Left hindlimb (tissue), 1 donor: ENCODE results near the gene MYOM3.

ENCODE experiments used
- DNase-seq: peaks from one replicate; pipeline ENCODE4 v3.0.0-alpha.2; 2018

Gene MYOM3

DNA sequence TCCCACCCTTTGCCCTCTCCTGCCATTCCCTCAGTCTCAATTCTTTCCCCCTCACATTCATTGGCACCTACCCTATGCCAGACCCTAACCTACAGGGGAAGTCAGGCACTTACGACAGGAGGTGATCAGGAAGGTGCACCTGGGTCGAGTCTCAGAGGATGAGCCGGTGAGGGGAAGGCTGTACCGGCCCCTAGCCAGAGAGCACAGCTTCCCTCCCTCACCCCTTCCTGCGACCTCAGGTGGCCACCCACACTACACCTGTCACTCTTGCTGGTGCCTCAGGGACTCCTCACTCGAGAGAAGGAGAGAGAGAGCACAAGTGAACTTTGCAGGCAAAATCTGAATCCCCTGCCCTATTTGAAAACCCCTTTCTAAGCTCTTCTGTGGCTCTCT, 1.7 kb upstream of the MYOM3 start:
- peak; percentile 12 for DNase-seq

DNA sequence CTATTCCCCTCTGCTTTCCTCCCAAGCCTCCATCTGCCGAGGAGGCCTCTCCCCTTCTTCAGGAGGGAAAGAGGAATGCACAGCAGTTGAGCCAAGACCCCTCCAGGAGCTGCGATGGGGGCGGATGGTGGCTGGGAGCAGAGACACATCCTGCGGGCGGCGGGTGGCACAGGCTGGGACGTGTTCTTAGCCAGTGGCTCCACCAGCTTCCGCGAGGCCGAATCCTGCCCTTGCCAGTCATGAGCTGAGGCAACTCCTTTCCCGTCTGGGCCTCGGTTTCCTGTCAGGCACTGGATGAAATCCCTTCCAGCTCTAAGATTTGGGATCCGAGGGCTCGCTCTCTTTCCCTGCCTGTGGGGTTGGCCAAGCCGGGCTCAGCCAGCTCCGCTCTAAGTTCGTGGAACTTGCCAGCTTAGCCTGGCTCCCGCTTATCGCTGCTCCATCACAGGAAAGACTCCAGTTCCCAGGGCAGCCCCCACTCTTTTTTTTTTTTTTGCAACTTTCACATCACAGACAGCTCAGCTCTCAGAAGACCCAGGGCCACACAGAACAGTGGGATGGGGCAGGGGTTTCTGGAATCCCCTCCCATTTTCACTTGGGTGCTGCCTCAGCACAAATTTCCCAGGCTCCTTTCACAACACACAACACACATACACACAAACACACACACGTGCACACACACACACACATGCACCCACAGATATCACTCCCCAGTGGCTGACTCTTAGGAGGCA, 506 bp downstream of the MYOM3 start:
- no peak for DNase-seq

DNA sequence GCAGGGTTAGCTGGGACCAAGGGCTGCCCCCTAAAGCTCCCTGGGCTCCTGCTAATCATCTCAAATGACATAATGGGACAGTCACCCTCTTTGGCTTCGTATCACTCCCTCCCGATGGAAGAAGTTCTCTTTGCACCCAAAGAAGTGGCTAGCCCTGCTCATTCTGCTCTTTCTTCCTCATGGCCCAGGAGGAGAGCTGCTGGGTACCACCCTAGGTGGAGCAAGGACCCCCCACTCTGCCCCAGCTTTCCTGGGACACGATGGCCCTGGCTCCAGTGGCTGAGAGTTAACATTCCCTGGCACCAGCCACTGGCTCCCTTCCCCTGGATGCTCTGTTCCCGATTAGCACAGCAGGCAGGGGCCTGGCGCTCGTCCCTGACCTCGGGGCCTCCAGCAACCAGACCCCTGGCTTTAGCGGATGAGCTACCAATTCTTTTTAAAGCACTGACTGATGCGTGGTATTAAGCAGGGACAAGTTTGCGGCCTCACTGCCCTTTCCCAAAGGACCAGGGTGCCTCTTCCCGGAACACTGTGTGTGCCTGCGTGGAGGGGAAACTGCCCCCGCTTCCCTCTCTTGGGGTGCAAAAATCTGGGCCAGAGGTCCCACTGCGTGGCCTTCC, 1.2 kb downstream of the MYOM3 start:
- peak; percentile 36 for DNase-seq

DNA sequence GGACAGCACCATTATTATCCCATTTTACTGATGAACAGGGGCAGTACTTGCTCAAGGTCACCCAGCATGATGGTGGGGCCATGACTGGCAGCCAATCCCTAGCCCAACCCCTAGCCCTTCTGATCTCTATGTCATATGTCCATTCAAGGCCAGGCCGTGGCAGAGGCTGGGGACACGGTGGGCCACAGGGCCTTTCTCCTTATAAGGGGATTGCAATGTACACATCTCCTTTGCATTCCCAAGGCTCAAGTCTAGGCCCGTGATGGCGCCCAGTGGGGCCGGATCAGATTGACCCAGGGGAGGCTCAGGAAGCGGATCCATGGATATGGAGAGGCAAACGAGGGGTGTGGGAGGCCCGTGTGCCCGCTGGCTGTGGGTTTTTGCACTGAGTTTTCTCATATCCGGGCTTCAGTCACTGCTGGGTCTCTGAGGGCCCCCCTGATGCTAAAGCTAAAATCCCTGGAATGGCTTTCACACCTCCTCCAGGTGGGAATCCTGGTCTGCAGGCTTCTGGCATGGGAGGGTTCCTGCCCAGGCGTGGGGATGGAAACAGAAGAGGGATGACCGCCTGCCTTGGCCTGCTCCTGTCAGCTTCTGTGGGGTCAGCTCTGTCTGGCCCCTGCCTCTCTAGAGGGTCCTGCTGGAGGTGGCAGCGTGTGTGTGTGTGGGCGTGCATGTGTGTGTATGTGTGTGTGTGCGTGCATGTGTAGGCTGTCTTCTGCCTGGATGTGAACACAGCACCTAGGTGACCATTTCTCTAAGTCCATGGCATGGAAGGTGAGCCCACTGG, 2.1 kb downstream of the MYOM3 start:
- DNase-seq = peak; percentile 11

DNA sequence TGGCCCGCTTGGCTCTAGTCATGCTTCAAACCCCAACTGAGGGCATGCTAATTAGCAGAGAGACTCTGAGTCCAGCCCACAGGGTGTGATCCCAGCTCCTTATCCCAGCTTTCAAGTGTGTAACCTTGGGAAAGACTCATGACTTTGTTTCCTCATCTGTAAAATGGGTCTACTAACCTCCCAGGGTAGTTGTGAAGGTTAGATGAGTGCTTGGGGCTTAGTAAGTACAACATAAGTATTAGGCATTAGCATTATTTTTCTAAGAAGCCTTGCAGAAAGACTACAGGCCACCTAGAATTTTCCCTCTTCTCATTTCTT, 2.8 kb downstream of the MYOM3 start:
- no peak for DNase-seq

DNA sequence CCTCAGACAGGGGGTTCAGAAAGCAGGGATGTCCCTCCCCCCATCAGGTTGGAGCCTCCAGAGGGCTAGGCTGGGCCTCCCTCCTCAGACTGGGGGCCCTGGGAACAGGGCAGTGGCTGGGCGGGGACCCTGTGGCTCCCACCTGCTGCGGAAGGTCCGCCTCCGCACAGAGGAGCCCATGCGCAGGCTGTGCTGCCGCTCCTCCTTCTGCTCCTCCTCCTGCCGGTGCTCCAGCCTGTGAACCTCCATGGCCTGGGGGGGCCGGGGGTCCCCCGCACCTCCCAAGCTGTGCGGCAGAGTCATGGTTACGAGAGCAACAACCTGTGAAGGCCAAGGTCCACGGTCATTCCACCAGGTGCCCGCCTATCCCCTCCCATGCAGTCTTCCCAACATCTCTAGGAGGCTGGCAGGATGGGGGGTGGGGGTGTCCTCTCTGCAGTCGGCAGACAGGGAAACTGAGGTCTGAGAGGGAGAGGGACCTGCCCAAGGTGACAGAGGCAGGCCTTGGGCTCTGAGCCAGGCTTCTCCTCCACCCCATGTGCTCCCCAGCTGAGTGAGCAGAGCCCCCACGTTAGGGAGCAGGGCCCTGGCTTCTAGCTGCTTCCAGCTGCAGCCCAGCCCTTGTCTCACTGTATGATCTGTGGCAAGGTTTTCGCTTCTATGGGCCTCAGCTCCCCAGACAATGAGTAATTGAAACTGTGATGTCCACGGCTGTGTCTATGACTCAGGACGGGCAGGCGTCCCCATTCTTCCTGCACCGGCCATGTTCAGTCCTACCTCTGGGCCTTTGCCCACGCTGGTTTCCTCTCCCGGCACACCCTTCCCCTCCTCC, 3.4 kb downstream of the MYOM3 start:
- peak; percentile 28 for DNase-seq

DNA sequence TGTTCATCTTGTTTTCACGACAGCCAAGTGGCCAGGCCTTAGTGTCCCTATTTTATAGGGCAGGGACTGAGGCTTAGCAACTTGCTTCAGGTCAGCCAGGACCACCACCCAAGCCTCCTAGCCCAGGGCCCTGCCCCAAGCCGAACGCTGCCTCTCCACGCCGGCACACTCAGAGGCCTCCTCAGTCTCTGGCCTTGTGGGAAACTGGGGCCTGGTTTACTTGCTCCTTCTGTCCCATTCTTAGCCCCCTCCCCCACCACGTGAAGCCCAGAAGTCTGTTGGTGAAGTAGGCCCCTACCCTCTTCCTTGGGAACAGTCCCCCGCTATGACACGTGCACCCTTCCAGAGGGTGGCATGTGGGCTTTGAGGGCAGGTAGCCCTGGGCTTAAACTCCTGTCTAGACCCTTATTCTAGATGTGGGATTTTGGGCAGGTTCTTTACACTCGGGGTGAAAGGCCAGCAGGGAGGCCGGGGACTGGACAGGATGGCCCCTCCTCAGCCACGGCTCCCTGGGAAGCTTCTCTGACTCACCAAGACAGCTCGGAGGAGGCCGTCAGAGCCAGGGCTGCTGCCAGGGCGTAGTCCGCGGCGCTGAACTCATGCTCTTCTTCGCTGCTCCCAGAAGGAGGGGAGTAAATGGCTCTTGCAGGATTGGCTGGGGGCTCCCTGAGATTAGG, 4.3 kb downstream of the MYOM3 start:
- peak; percentile 23 for DNase-seq

DNA sequence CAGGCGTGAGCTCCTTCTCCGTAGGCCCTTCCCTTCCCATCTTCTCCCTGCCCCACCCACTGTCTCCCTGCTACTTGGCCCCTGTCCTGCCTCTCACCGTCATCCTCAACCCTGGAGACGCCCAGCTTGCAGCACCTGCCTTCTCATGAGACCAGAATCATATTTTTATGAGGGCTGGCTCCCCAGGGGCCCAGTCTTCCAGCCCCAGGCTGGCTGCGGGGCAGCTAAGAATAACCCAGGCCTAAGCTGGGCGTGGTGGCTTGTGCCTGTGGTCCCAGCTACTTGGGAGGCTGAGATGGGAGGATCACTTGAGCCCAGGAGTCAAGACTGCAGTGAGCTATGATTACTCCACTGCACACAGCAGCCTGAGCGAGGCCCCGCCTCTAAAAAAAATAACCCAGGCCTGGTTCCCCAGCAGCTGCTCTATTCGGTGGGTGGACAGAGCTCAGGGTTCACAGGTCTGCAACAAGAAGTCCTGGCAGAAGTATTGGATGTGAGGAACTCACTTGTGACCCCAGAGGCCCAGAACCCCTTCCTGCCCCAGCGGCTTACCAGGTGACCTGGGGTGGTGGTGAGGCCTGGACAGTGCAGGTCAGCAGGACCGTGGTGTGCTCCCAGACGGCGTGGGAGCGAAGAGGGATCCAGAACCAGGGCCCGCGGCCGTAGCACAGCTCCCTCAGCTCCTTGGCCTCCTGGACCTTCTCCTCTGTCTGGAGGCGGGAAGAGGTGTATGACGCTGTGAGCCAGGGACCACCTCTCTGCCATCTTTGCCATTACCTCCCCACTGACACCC, 6.4 kb downstream of the MYOM3 start:
- DNase-seq = no peak

DNA sequence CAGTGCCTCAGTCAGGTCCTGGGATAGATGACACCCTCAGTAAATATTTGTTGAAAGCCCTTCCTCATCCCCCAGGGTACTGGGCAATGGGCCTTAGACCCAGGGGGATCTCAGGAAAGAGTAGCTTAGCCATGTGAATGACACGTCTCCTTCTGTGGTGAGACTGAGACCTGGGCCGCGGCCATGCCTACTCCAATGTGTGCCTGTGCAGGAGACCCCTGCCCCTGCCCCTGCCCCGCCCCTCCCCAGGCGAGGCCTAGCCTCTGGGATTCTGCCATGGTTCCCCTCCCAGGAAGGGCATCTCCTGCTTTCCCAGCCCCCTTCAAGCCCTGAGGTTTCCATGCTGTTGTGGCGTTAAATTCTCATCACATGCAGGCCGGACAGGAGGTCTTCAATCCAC, 7.1 kb downstream of the MYOM3 start:
- DNase-seq = no peak

DNA sequence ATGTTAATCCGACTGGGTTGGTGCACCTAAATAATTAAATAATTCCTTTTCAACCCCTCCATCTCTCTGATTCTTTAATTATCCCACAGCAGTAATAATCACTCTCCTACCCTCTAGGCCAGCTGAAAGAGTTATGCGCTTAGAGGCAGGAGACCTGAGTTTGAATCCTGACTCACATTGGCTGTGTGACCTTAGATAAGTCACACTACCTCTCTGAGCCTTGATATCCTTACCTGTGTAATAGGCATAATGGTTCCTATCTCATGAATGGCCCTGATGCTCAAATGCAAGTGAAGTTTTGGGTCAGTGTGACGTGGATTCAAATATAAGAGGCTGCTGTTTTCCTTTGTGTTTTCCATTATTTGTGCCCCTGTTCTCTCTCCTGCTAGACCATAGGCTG, 8.1 kb downstream of the MYOM3 start:
- DNase-seq = no peak

DNA sequence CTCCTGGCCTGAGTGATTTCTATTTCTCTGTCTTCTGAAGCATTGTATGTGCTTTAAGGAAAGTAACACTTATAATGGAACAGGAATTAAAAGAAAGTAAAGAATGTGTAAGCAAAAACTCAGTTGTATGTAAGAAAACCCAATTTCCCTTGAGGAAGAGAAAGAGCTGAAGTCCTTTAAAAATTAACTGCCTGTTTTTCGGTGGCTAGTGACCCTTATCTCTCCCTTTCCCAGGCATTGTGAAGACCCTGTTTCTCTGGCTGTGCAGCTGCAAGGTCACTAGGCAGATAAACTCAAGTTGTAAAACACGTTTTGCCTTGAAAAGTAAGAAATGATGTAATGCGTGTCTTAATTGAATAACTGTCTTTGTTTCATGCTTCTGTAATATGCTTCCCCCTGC, 8.5 kb downstream of the MYOM3 start:
- no peak for DNase-seq

DNA sequence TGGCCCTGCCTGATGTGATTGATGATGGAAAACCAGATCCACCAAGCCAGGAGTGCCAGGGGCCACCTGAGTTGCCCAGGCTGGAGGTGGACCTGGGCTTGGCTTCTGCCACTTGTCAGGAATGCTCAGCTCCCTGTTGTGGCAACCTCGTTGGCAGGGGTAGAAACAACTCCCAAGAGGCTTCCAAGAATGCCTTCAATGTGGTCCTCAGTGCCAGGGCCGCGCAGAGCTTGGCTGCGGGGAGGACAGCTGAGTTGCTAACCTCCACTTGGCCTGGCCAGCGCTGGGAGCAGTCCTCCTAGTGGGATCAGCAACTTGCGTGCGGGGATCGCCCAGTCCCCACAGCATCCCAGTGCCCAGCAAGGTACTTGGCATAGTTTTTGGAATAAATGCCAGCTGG, 9.0 kb downstream of the MYOM3 start:
- no peak for DNase-seq

DNA sequence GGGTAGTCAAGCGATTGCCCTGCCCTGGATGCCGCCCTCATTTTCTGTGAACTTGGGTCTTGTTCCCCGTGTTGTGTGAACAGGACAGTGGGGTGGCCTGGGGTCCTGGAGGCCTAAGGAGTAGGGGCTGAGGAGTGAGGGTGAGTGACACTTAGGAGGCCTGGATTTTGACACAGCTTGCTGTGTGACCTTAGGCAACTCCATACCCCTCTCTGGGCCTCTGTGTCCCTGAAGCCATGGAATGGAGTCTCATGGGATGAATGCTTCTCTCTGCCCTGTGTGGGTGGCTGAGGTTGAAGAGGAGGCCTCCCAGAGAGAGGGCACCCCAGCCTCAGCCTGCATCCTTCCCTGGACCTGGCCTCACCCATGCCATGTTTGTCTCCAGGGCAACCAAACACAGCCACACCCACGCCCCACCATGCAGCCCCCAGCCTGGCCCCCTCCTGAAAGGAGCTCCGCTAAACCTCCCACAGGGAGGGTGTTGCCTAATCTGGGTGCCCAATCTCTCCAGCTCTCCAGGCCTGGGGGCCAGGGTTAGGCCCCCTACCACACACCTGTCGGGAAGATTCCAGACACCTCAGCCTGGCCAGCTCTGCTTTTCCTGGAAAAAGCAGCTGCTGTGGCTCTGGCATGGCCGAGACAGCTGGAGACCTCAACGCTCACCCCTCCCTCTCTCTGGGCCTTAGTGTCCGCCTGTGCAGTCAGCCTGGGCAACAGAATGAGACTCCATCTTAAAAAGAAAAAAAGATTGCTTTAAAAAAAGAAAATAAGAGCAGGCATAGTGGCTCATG, 9.9 kb downstream of the MYOM3 start:
- DNase-seq = peak; percentile 71

DNA sequence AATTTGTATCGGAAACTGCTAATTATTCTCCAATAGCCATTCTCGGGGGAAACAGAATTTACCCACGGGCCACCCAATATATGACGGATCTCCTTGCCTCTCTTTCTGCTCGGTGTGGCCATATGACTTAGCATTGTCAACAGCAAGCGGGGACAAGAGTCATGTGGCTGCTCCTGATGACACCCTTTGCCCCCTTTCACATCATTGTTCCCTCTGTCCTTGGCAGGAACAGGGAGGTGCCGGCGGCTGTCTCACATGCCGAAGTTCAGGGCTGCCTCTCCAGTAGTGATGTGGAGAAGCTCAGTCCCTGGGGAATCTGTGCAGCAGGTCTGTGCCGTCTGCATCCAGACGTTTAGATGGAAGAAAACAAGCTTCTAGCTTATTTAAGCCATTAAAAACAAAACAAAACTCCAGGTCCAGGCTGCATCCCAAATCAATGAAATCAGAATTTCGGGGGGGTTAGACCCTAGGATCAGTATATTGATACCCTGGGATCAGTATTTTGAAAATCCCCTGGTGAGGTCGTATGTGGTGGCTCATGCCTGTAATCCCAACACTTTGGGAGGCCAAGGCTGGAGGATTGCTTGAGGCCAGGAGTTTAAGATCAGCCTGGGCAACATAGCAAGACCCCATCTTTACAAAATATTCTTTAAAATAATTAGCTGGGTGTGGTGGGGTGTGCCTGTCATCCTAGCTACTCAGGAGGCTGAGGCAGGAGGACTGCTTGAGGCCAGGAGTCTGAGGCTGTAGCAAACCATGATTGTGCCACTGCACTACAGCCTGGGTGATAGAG, 10.8 kb downstream of the MYOM3 start:
- DNase-seq = no peak

DNA sequence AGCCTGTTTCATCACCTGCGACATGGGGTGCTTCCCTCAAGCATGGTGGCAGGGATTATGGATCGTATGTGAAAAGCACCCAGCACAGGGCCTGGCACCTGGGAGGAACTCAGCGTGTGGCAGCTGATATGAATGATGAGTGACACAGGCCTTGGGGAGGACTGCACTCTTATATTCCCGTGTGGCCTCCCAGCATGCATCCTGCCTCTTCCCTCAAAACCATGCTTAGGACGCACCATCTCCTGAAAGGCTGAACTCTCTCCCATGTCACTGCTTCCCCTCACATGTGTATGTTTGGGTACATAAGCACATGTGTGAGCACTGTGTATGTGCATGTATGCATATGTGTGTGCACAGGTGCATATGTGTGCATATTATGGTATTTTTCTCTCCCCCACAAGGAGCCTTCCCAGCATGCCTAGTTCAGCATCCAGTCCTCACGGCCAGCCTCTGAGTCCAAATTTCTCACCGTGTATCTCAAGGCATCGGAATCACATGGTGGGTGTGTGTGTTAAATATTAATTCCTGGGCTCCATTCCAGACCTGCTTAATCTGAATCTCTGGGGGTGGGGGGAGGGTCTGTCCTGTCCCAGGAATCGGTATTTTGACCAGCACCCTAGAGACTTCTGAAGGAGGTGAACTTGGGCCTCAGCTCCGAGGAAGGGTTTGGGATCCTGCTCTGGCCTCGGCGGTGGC, 12.8 kb downstream of the MYOM3 start:
- no peak for DNase-seq

DNA sequence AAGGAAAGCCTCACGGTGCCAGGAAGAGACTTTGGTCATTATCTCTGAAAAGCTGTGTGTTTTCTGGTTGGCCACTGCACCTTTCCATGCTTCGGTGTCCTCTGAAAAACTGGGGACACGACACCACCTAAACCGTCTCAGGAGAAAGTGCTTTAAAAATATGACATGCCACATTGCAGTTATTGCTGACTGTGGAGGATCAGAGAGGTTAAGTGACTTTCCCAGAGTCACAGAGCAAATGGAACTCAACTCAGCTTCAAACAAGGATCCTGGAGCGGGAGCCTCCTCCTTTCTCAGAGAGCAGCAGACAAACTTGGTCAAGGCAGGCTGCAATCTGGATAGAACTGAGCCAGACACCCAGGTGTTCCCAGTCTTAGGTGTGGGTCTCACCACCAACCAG, 13.8 kb downstream of the MYOM3 start:
- no peak for DNase-seq

DNA sequence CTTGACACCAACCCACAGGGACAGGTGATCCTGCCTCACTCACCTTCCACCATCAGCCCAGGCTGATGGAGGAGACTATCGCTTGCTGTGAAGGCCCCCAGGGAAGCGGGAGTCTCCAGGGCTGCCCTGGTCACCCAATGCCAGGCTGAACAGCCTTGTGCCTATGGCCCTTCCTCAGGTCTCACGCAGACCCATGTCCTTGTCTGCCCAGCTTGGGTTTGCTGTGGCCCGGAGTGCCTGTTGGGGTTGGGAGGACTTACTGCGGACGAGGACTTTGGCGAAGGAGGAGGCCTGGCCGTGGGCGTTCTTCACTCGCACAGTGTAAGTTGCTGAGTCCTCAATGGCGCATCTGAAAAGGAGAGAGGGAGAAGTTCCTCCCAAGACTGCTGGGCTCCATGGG, 14.3 kb downstream of the MYOM3 start:
- DNase-seq = no peak

DNA sequence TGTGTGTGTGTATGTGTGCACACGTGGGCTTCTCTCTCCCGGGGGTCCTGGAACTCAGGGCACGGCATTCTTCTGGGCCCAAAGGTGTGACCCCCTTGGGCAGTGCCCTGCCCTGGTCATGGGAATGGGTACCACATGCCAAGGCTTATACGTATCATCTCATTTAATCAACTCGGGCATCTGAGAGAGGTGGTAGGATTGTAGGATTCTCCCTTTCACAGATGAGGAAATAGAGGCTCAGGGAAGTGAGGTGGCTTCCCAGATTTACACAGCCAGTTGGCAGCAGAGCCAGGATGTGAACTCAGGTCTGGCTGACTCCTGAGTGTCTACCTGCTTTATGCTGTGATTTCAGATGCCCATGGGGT, 15.2 kb downstream of the MYOM3 start:
- DNase-seq = no peak

DNA sequence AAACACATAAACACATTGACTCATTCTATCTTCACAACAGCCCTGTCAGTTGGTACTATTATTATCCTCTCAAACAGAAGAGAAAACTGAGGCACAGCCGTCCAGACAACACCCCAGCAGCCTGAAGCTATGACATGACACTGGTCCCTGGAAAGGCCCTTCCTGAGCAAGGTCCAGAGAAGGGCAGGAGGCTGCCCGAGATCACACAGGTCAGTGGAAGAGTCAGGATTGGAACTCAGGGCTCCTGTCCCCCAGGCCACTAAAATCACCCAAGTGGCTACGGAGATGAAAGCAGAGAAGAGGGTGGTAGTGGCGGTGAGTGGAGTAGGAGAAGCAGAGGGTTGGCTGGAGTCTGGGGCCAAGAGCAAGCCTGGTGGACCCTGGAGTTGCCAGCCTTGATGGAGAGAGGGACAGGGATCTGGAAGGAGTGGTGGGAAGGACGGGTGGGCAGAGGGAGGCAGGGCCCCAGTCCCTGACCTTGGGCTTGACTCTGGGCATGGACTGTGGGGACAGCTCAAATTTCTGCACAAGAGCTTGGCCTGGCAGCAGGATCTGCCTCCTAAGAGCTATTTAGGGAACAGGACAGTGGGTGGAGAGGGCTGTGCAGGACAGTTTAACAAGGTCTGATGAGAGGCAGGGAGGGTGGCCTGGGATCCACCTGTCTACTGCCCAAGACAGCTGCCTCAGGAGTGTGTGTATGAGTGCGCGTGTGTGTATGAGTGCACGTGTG, 15.8 kb downstream of the MYOM3 start:
- no peak for DNase-seq
